Lung microvascular endothelial cell (primary cell): ENCODE measurements around the gene ZNF524. TPM values are rescaled to one million over a fixed set of nuclear protein-coding genes. Genes with fewer than 3 reads are reported as not detected.

Source experiments
- total RNA-seq: library from RNA; depleted of rRNA; stranded (reverse); fragments of >200 nt; gene quantifications from 2 replicates; pipeline ENCODE4 v1.2.1, GENCODE V29; 2014

The ZNF524 gene
- total RNA-seq, 1 donor from 2014 or later, result 11.5 TPM

Other genes starting within 250 kb of the ZNF524 start
- not detected in 2 replicates for gene COX6B2, start 245.6 kb upstream of the ZNF524 start, total RNA-seq
- not detected in 2 replicates for gene GARIN5B, start 237.0 kb upstream of the ZNF524 start, total RNA-seq
- under 0.01 TPM in 1 of 2 replicates, not detected in the other for gene IL11, start 229.8 kb upstream of the ZNF524 start, total RNA-seq
- not detected in 2 replicates for gene TMEM190, start 223.5 kb upstream of the ZNF524 start, total RNA-seq
- gene TMEM238, start 216.0 kb upstream of the ZNF524 start, total RNA-seq, result 0.22 and 0.40 TPM in 2 replicates
- gene RPL28, start 214.4 kb upstream of the ZNF524 start, total RNA-seq, result 118 and 119 TPM in 2 replicates
- 44.4 and 76.5 TPM in 2 replicates for gene UBE2S, start 192.5 kb upstream of the ZNF524 start, total RNA-seq
- not detected in 2 replicates for gene SHISA7, start 157.0 kb upstream of the ZNF524 start, total RNA-seq
- gene ISOC2, start 138.6 kb upstream of the ZNF524 start, total RNA-seq, result 60.7 and 61.9 TPM in 2 replicates
- not detected in 2 replicates for gene C19orf85, start 135.5 kb upstream of the ZNF524 start, total RNA-seq
- gene ZNF628, start 123.7 kb upstream of the ZNF524 start, total RNA-seq, result 0.65 and 0.79 TPM in 2 replicates
- gene NAT14, start 115.1 kb upstream of the ZNF524 start, total RNA-seq, result 5.2 and 7.2 TPM in 2 replicates
- 0.22 TPM in 1 of 2 replicates, not detected in the other for gene SSC5D, start 111.9 kb upstream of the ZNF524 start, total RNA-seq
- not detected in 2 replicates for gene SBK2, start 63.2 kb upstream of the ZNF524 start, total RNA-seq
- 0.20 and 0.22 TPM in 2 replicates for gene SBK3, start 54.7 kb upstream of the ZNF524 start, total RNA-seq
- gene ZNF579, start 19.4 kb upstream of the ZNF524 start, total RNA-seq, result 2.4 and 2.6 TPM in 2 replicates
- gene FIZ1, start 771 bp upstream of the ZNF524 start, total RNA-seq, result 1.5 and 3.2 TPM in 2 replicates
- 0.44 and 0.79 TPM in 2 replicates for gene ZNF865, start 5.4 kb downstream of the ZNF524 start, total RNA-seq
- 2.8 and 4.8 TPM in 2 replicates for gene ZNF784, start 24.3 kb downstream of the ZNF524 start, total RNA-seq
- 1.3 and 2.0 TPM in 2 replicates for gene ZNF580, start 40.7 kb downstream of the ZNF524 start, total RNA-seq
- 18.3 and 20.9 TPM in 2 replicates for gene ZNF581, start 43.4 kb downstream of the ZNF524 start, total RNA-seq
- 5.9 and 10.7 TPM in 2 replicates for gene CCDC106, start 47.9 kb downstream of the ZNF524 start, total RNA-seq
- gene U2AF2, start 54.7 kb downstream of the ZNF524 start, total RNA-seq, result 61.9 and 62.9 TPM in 2 replicates
- gene EPN1, start 74.9 kb downstream of the ZNF524 start, total RNA-seq, result 20.7 and 27.0 TPM in 2 replicates
- not detected in 2 replicates for gene NLRP9, start 138.1 kb downstream of the ZNF524 start, total RNA-seq
- gene RFPL4A, start 158.8 kb downstream of the ZNF524 start, total RNA-seq, result 1.1 and 1.2 TPM in 2 replicates
- gene RFPL4AL1, start 168.8 kb downstream of the ZNF524 start, total RNA-seq, result 0.22 and 0.40 TPM in 2 replicates
- gene NLRP11, start 231.7 kb downstream of the ZNF524 start, total RNA-seq, result under 0.01 TPM in 2 replicates
- gene NLRP4, start 236.3 kb downstream of the ZNF524 start, total RNA-seq, result not detected in 2 replicates